ENCODE results near the gene LRRC27.

GRCh38 chr10:132390170-132390920 lies 58.4 kb downstream of the LRRC27 start:
- TF ChIP-seq CTCF (IDR thresholded peaks at IDR 0.05) = no peak
- TF ChIP-seq POLR2A (IDR thresholded peaks at IDR 0.05) = no peak

Measured in Peyer's patch (tissue), 4 donors.